HG03575 (cell line): ENCODE data around the gene MYCBP2.
A peak's percentile ranks its signal among the peaks of the same experiment; 100 is the strongest.
"Not testable (repeated sequence)": the region's sequence is repeated elsewhere in the genome, so short reads cannot be mapped to it uniquely, and the experiment has no call there.

ENCODE experiments used
- ATAC-seq: cut with Tn5 transposase; IDR thresholded peaks from one replicate; pipeline ENCODE4 v1.9.1; 2021; ENCODE audit not compliant: unreplicated experiment, insufficient number of reproducible peaks, low FRiP score; ENCODE audit errors: extremely low read depth

MYCBP2 gene

DNA sequence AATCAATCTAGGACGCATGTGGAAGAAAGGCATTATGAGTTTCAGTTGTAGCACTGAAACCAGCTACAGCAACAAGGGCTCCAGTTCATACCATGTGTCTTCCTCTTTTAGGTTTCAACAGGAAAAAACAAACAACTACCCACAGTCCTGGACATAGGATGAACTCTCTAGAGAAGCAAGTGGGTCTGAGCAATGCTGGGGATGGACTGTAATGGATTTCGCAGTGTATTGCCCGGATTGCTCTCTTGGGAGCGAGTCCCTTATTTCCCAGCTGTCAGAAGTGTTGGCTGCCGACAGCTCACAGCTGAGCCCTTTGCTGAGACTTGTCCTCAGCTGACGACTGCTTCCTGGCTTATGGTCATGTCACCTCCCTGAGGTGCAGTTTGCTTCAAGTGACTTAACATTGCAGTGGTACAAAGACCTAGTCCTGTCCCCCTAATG, 12.1 kb upstream of the MYCBP2 start:
- ATAC-seq = peak; percentile 36

DNA sequence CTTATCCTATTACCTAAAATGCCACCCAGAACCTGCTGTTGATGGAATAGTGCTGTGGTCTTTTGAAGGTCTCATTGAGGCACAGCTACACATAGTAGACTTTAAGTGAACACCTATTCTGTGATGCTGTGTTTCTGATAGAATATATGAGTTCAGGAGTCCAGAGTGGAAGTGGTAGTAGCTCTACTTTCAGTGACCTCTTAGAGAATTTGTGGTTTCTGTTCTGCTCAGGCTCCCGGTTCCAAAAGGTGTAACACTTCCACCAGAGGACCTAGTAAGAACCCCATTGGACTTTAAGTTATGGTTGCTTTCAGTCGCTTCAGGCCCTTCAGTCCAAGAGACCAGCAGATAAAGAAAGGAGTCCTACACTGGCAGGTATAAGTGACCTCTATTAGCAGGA, 11.4 kb upstream of the MYCBP2 start:
- ATAC-seq = peak; percentile 11

- ATAC-seq = no peak
These were observed 10.3 kb upstream of the MYCBP2 start for GRCh38 chr13:77337159-77337558.

- ATAC-seq = no peak
These were observed 8.6 kb upstream of the MYCBP2 start for GRCh38 chr13:77335543-77335942.

GRCh38 chr13:77333594-77333993, 6.7 kb upstream of the MYCBP2 start:
- ATAC-seq = no peak

DNA sequence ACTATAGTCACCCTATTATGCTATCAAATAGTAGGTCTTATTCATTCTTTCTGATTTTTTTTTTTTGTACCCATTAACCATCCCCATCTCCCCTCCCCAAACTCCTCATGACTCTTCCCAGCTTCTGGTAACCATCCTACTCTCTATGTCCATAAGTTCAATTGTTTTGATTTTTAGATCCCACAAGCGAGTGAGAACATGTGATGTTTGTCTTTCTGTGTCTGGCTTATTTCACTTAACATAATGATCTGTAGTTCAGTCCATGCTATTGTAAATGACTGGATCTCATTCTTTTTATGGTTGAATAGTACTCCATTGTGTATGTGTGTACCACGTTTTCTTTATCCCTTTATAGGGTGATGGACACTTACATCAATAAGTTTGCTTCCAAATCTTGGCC, 4.5 kb upstream of the MYCBP2 start:
- ATAC-seq = no peak

DNA sequence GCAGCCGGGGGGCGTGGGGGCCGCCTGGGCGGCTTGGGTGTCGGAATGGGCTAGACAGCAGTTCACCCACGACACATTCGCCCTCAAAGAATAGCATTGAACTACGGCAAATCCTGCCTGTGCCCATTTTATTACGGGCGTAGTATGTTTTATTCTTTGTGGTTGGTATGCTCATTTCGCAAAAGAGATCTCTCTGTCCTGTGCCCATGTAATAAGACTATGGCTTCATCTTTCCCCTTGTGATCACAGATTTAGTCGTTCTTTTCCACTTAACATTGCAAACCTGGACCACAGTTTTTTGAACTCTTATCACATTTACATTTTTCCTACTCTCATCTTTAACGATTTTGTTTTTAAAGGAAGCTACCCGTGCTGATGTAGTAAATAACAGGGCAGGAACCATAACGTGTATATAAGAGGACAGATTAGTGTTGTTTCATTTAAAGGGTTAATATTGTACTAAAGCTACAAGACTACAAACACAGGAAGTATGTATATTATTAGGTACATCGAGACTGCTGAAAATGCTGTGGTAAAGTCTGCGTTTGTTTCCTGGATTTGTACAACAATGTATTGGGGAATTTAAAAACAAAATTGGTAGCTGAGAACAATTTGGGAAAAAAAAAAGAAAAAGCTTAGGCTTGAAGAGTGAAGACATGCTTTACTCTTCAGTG, 3.2 kb upstream of the MYCBP2 start:
- ATAC-seq = no peak

- peak; percentile 60 for ATAC-seq
These were observed 2.4 kb upstream of the MYCBP2 start for GRCh38 chr13:77329133-77329910.

DNA sequence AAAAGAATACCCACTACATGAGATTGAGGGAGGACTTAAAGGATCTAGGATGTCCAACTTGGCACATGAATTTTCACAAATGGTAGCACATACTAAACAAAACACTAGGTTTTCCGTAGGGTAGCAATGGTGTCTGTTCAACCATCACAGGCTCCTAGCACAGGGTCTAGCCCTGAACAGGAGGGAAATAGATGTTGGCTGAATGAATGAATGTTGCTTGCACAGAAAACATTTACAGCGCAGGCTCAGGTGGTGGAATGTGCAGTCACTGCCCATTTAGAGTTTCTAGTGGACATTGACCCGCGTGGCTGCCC, 1.9 kb upstream of the MYCBP2 start:
- peak; percentile 1 for ATAC-seq

GRCh38 chr13:77325371-77325980, 1.4 kb downstream of the MYCBP2 start:
- ATAC-seq = no peak

DNA sequence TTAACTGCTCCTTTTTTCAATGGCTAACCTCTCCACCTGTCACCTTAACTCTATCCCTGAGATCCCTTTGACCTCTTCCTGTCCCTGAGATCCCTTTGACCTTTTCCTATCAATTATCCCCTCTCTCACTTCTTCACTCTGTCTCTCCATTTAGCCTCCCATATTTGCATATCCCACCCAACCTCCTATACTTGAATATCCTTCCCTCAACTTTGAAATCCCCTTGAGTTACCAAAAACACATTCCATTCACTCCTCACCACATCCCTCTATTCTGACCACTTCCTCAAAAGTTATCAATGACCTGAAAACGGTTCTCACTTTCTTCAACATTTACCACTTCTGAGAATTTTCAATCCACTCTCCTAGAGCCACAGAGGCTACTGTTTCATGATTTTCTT, 3.0 kb downstream of the MYCBP2 start:
- no peak for ATAC-seq

DNA sequence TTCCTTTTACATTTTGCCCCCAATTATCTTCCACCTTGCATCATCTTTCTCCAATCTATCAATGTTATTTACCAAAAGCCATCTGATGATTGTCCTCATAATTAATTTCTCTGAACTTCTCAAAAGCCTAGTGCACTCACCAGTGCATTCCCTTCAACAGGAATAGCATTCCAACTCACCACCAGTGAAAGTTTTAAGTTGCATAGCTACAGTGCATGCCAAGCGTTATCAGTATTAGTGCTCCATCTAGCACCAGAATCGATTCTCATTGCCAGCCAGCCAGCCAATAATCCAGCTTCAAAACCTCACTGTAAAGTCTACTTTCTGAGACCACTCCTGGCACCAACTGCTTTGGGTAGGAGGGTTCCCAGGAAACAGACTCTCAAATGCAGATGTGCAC, 7.4 kb downstream of the MYCBP2 start:
- no peak for ATAC-seq

- ATAC-seq = no peak
These were observed 8.2 kb downstream of the MYCBP2 start for GRCh38 chr13:77318741-77319140.

DNA sequence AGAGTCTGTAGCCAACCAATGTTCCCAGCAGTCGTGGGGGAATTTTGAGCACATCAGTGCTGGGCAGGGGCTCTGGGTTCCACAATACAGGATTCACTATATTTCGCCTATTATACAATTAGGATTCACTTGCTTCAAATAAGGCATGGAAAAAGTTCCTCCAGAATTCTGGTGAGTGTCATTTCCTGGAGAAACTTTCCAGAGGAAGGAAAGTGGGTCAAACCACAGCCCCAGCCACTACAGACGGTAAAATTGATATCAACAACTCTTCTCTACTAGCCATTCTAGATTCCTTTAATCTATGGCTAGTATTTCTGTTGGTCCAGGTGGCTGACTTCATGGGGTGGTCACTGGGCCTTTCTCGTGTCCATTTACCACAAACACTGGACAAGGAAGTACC, 10.5 kb downstream of the MYCBP2 start:
- no peak for ATAC-seq

DNA sequence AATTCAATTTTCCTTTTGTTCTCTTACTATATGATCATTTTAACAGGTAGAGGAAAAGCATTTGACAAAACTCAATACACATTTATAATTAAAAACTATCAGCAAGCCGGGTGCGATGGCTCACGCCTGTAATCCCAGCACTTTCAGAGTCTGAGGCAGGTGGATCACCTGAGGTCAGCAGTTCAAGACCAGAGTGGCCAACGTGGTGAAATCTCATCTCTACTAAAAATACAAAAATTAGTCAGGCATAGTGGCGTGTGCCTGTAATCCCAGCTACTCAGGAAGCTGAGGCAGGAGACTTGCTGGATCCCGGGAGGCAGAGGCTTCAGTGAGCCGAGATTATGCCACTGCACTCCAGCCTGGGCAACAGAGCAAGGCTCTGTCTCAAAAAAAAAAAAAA, 11.4 kb downstream of the MYCBP2 start:
- not testable (repeated sequence) for ATAC-seq

DNA sequence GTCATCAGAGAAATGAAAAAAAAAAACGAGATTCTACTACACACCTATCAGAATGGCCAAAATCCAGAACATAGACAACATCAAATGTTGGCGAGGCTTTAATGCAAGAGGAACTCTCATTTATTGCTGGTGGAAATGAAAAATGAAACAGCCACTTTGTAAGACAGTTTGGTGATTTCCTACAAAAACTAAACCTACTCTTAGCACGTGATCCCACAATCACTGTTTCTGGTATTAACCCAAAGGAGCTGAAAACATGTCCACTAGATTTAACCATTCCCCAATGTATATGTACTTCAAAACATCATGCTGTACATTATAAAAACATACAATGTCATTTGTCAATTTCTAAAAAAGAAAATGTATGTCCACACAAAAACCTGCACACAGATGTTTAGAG, 13.0 kb downstream of the MYCBP2 start:
- ATAC-seq = no peak

- ATAC-seq = no peak
These were observed 14.6 kb downstream of the MYCBP2 start for GRCh38 chr13:77312311-77312710.

DNA sequence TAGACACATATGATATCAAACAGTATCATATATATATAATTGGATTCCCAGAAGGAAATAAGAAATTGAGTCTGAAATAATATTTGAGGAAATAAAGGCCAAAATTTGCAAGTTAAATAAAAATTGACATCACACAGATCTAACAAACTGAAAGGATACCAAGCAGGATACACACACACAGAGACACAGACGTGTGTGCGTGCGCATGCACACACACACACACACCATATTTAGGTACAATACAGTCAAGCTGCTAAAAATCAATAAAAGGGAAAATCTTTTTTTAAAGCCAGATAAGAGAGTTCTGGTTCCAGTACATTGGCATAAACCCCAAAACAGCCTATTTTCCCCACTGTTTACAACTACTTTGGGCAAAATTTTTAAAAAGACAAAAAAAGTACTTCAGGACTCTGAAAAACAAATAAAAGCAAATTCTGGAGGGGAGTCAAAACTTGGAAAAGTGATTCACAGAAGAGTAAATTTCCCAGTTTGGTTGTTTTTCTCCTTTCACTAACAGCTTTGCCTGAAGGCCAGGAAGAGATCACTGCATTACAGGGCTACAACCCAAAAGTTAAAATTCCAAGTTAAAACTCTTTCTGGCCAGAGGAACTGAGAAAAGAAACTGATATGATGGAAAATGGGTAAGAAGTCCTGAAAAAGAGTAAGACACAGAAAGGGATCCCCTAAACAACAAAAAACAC, 16.2 kb downstream of the MYCBP2 start:
- no peak for ATAC-seq

DNA sequence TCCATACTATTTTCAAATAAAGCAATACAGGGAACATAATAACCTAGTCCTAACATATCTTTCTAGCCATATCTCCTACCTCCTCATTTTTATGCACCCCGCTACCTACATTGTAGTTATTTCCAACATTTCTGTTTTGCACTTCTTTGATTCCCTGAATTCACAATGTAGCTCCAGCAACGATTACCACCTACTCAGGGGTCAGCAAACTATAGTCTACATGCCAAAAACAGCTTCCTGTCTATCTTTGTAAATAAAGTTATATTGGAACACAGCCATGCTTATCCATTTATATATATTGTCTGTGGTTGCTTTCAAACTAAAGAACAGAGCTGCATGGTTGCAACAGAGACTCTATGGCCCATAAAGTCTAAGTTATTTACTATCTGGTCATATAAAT, 16.7 kb downstream of the MYCBP2 start:
- ATAC-seq = no peak

- no peak for ATAC-seq
These were observed 17.6 kb downstream of the MYCBP2 start for GRCh38 chr13:77309254-77309653.
